ENCODE results near the gene TMEM135. TPM values are rescaled to one million over a fixed set of nuclear protein-coding genes. Genes with fewer than 3 reads are reported as not detected.

Gene TMEM135
- total RNA-seq, 1 donor from 2014 or later: 36.0 TPM

- Mint-ChIP-seq H3K9me3 (no peaks in the 10 kb centered on the region), H3K36me3 (peaks cover 2% of the 10 kb centered on the region), H3K27ac (no peak overlapping the region), H3K4me3 (no peak overlapping the region), H3K4me1 (peaks cover 27% of the 10 kb centered on the region), H3K27me3 (ENCODE audit: low read depth) (no peaks in the 10 kb centered on the region)
- TF ChIP-seq CTCF (IDR thresholded peaks at IDR 0.05; ENCODE audit: unreplicated experiment): no peak
- DNase-seq (ENCODE audit: low spot score in 2 of 2, unreplicated experiment in 2 of 2): no peak
These were observed 1.7 kb upstream of the TMEM135 start for GRCh38 chr11:87035976-87036583.

- H3K36me3 Mint-ChIP-seq: peaks cover 8% of the 10 kb centered on the region
- peak overlapping the region; percentile 98 for H3K4me3 Mint-ChIP-seq
- H3K27me3 Mint-ChIP-seq (ENCODE audit: low read depth): no peaks in the 10 kb centered on the region
- no peak for DNase-seq (ENCODE audit: low spot score in 2 of 2, unreplicated experiment in 2 of 2)
- H3K27ac Mint-ChIP-seq: peak overlapping the region; percentile 58
- no peaks in the 10 kb centered on the region for H3K9me3 Mint-ChIP-seq
- peaks cover 27% of the 10 kb centered on the region for H3K4me1 Mint-ChIP-seq
- no peak for TF ChIP-seq CTCF (IDR thresholded peaks at IDR 0.05; ENCODE audit: unreplicated experiment)
These were observed 831 bp upstream of the TMEM135 start for GRCh38 chr11:87036756-87037449.

GRCh38 chr11:87038235-87038977 is 672 bp downstream of the TMEM135 start:
- Mint-ChIP-seq H3K27me3 (ENCODE audit: low read depth) (no peaks in the 10 kb centered on the region), H3K27ac (peak overlapping the region; percentile 87), H3K36me3 (peaks cover 14% of the 10 kb centered on the region), H3K4me3 (peak overlapping the region; percentile 98), H3K9me3 (no peaks in the 10 kb centered on the region), H3K4me1 (peaks cover 27% of the 10 kb centered on the region)
- no peak for DNase-seq (ENCODE audit: low spot score in 2 of 2, unreplicated experiment in 2 of 2)
- TF ChIP-seq CTCF (IDR thresholded peaks at IDR 0.05; ENCODE audit: unreplicated experiment): no peak

- Mint-ChIP-seq H3K27me3 (ENCODE audit: low read depth) (no peaks in the 10 kb centered on the region), H3K4me1 (peaks cover 27% of the 10 kb centered on the region), H3K9me3 (no peaks in the 10 kb centered on the region), H3K36me3 (peaks cover 20% of the 10 kb centered on the region), H3K27ac (no peak overlapping the region), H3K4me3 (peak overlapping the region; percentile 98)
- DNase-seq (ENCODE audit: low spot score in 2 of 2, unreplicated experiment in 2 of 2): no peak
- TF ChIP-seq CTCF (IDR thresholded peaks at IDR 0.05; ENCODE audit: unreplicated experiment): no peak
These were observed 1.6 kb downstream of the TMEM135 start for GRCh38 chr11:87039371-87039770.

GRCh38 chr11:87043894-87044293 is 6.2 kb downstream of the TMEM135 start:
- Mint-ChIP-seq H3K27me3 (ENCODE audit: low read depth) (no peaks in the 10 kb centered on the region), H3K4me1 (peaks cover 16% of the 10 kb centered on the region), H3K4me3 (no peak overlapping the region), H3K9me3 (peaks cover 12% of the 10 kb centered on the region), H3K27ac (no peak overlapping the region), H3K36me3 (peaks cover 37% of the 10 kb centered on the region)
- no peak for TF ChIP-seq CTCF (IDR thresholded peaks at IDR 0.05; ENCODE audit: unreplicated experiment)
- DNase-seq (ENCODE audit: low spot score in 2 of 2, unreplicated experiment in 2 of 2): no peak

Measured in mesothelial cell of epicardium (in vitro differentiated cells).